T-cell (primary cell): ENCODE results near the gene CEP164. TPM values are rescaled to one million over a fixed set of nuclear protein-coding genes. Genes with fewer than 3 reads are reported as not detected.

Experiments used
- ATAC-seq, 4 experiments: fragments of 200-7000 bp in 3 of 4; fragments of 150-1000 bp in 1 of 4; cut with Tn5 transposase; replicated peaks in 1 of 4; 1 replicate in 3 of 4; 2 replicates in 1 of 4; pipeline ENCODE4 v1.10.0; 2021; ENCODE audit warnings: moderate library complexity in 3 of 4, mild to moderate bottlenecking in 2 of 4, moderate number of reproducible peaks in 1 of 4
- CTCF ChIA-PET, 2 donors: fragments of 300-600 bp; sonication (Branson Sonifier 250); formaldehyde crosslinking; loops; one replicate each; lab custom pipeline; 2022; ENCODE audit warnings: antibody characterized with exemption in 2 of 2; lab: Charles Lee
- POLR2A ChIA-PET, 2 donors: fragments of 300-600 bp; sonication (Branson Sonifier 250); formaldehyde crosslinking; loops; one replicate each; lab custom pipeline; 2022; ENCODE audit warnings: antibody characterized with exemption in 2 of 2; lab: Charles Lee
- DNase-seq, 35 experiments: peaks; one replicate each; pipeline versions ENCODE4 v3.0.0 to v3.0.0-alpha.2; 2013 to 2023
- H3K27ac ChIP-seq: one replicate; pipeline ENCODE4 v1.5.1; 2013; ENCODE audit warnings: low read length
- H3K27me3 ChIP-seq, 2 experiments: replicated peaks in 1 of 2; 1 replicate in 1 of 2; 2 replicates in 1 of 2; pipeline versions ENCODE4 v1.6.1 to v1.7.0; 2013; ENCODE audit warnings: low read length in 1 of 2, mixed read lengths in 1 of 2; ENCODE audit not compliant: control insufficient read depth in 2 of 2, insufficient read depth in 2 of 2; ENCODE audit errors: extremely low read depth in 1 of 2
- H3K36me3 ChIP-seq, 2 donors: 1 replicate in 1 of 2; 2 replicates in 1 of 2; pipeline versions ENCODE4 v1.6.1 to v1.7.0; 2013; ENCODE audit warnings: low read length in 1 of 2; ENCODE audit not compliant: control insufficient read depth in 2 of 2, insufficient read depth in 1 of 2; ENCODE audit errors: extremely low read depth in 1 of 2
- H3K4me1 ChIP-seq, 2 experiments: 1 replicate in 1 of 2; 2 replicates in 1 of 2; pipeline versions ENCODE4 v1.6.1 to v1.7.0; 2013; ENCODE audit warnings: low read length in 2 of 2, mixed read lengths in 1 of 2; ENCODE audit not compliant: insufficient read depth in 2 of 2, control insufficient read depth in 1 of 2; ENCODE audit errors: extremely low read depth in 1 of 2
- H3K4me3 ChIP-seq, 2 donors: 1 replicate in 1 of 2; 2 replicates in 1 of 2; pipeline versions ENCODE4 v1.5.1 to v1.7.0; 2013; ENCODE audit warnings: mild to moderate bottlenecking in 2 of 2, low read length in 1 of 2, moderate library complexity in 1 of 2; ENCODE audit not compliant: control insufficient read depth in 1 of 2; ENCODE audit errors: extremely low read depth in 1 of 2
- H3K9me3 ChIP-seq: 2 replicates; pipeline ENCODE4 v1.7.0; 2013
- H3K27ac Mint-ChIP-seq, 2 donors: one replicate each; pipeline ENCODE4 v1.8.0; 2020 to 2021; ENCODE audit warnings: mild to moderate bottlenecking in 2 of 2, mixed read lengths in 2 of 2
- H3K27me3 Mint-ChIP-seq, 2 donors: one replicate each; pipeline ENCODE4 v1.8.0; 2021 to 2022; ENCODE audit warnings: mixed read lengths in 2 of 2
- H3K36me3 Mint-ChIP-seq: one replicate; pipeline ENCODE4 v1.8.0; 2021; ENCODE audit warnings: mixed read lengths
- H3K4me1 Mint-ChIP-seq, 3 donors: one replicate each; pipeline ENCODE4 v1.8.0; 2020 to 2022; ENCODE audit warnings: mixed read lengths in 3 of 3, mild to moderate bottlenecking in 1 of 3
- H3K4me3 Mint-ChIP-seq, 3 donors: one replicate each; pipeline ENCODE4 v1.8.0; 2020 to 2022; ENCODE audit warnings: mild to moderate bottlenecking in 3 of 3, mixed read lengths in 3 of 3, moderate library complexity in 3 of 3
- H3K9me3 Mint-ChIP-seq, 3 donors: one replicate each; pipeline ENCODE4 v1.8.0; 2020 to 2022; ENCODE audit warnings: mixed read lengths in 3 of 3
- WGBS: methylation state at CpG from one replicate; pipeline ENCODE4 v1.1.5; 2013; ENCODE audit warnings: missing lambda C conversion rate; ENCODE audit not compliant: insufficient coverage; 5-methylcytosine and 5-hydroxymethylcytosine counted together
- total RNA-seq, 35 experiments: library from RNA in 6 of 35; stranded (reverse) in 6 of 35; fragments of 120-200 nt in 1 of 35; gene quantifications; one replicate each; pipeline versions ENCODE4 v1.2.1 to v1.2.4 and lab custom pipeline; 2013 to 2026

Gene CEP164
- total RNA-seq, 5 donors from 2014 or later (not counting 1 experiment from before 2014, with no cell fraction given) = 44.5 to 59.9 (median 52.5) TPM

DNA sequence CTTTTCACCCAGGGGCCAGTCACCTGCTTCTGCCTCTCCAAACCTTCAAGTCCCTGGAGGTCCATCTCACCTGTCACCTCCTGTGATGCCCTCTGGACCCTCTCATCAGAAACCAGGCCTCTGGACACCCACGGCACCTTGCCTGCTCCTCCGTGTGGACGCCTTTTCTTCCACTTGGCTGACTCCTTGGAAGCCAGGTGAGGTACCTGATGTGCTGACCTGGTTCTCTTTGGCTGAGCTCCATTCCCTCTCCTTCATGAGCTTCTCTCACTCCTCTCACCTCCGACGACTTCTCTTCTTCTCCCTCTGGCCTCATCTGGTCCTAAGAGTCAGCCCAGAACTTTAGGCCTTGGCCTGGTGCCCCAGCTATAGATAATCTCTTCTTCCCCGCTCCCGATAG, 99.3 kb downstream of the CEP164 start:
- ATAC-seq = no peak
- Histone ChIP-seq H3K4me1 (peaks cover 0 to 6% of the 10 kb centered on the region in 2 experiments), H3K9me3 (no peaks in the 10 kb centered on the region), H3K4me3 (no peak overlapping the region), H3K27me3 (peaks cover 0 to 23% of the 10 kb centered on the region in 2 experiments), H3K36me3 (no peaks in the 10 kb centered on the region), H3K27ac (no peak overlapping the region)
- no peak for DNase-seq
- WGBS = 88% methylated on average over 7 of the region's 7 CpGs
- peaks cover 6 to 14% of the 10 kb centered on the region in 2 donors for H3K27me3 Mint-ChIP-seq
- peak overlapping the region in 1 of 3 donors; percentile 20 for H3K4me3 Mint-ChIP-seq
- no peaks in the 10 kb centered on the region for H3K36me3 Mint-ChIP-seq
- no peak overlapping the region for H3K27ac Mint-ChIP-seq
- POLR2A ChIA-PET = no interaction called here
- peaks cover 7 to 16% (median 10%) of the 10 kb centered on the region in 3 donors for H3K4me1 Mint-ChIP-seq
- no peaks in the 10 kb centered on the region for H3K9me3 Mint-ChIP-seq
- CTCF ChIA-PET = no interaction called here

- Histone ChIP-seq H3K4me1 (peaks cover 0 to 6% of the 10 kb centered on the region in 2 experiments), H3K4me3 (no peak overlapping the region), H3K27me3 (peaks cover 0 to 23% of the 10 kb centered on the region in 2 experiments), H3K9me3 (no peaks in the 10 kb centered on the region), H3K36me3 (no peaks in the 10 kb centered on the region), H3K27ac (no peak overlapping the region)
- POLR2A ChIA-PET = no interaction called here
- CTCF ChIA-PET = no interaction called here
- no peaks in the 10 kb centered on the region for H3K36me3 Mint-ChIP-seq
- H3K4me1 Mint-ChIP-seq = peaks cover 7 to 16% (median 10%) of the 10 kb centered on the region in 3 donors
- DNase-seq = no peak
- peaks cover 4 to 14% of the 10 kb centered on the region in 2 donors for H3K27me3 Mint-ChIP-seq
- H3K4me3 Mint-ChIP-seq = peak overlapping the region in 1 of 3 donors; percentile 20
- WGBS = 85% methylated on average over 7 of the region's 11 CpGs
- H3K9me3 Mint-ChIP-seq = no peaks in the 10 kb centered on the region
- no peak overlapping the region for H3K27ac Mint-ChIP-seq
- ATAC-seq = no peak
Observed at GRCh38 chr11:117427356-117427874, 99.8 kb downstream of the CEP164 start.

- H3K27me3 Mint-ChIP-seq = peaks cover 4 to 14% of the 10 kb centered on the region in 2 donors
- CTCF ChIA-PET = interaction anchor here in 1 of 2 donors (1.0 kb wide), 1 partner anchor 388 kb away, joined by 3 read pairs; no protein-coding TSS in a partner anchor
- ATAC-seq (no peak), DNase-seq (no peak)
- peaks cover 0 to 20% of the 10 kb centered on the region in 2 experiments for H3K27me3 ChIP-seq
- H3K4me3 Mint-ChIP-seq = no peak overlapping the region
- no peaks in the 10 kb centered on the region for H3K9me3 ChIP-seq
- H3K27ac Mint-ChIP-seq = no peak overlapping the region
- 86% methylated on average over 21 of the region's 32 CpGs for WGBS
- peaks cover 7 to 16% (median 10%) of the 10 kb centered on the region in 3 donors for H3K4me1 Mint-ChIP-seq
- no peak overlapping the region for H3K27ac ChIP-seq
- peaks cover 0 to 6% of the 10 kb centered on the region in 2 experiments for H3K4me1 ChIP-seq
- H3K36me3 ChIP-seq = no peaks in the 10 kb centered on the region
- H3K36me3 Mint-ChIP-seq = no peaks in the 10 kb centered on the region
- POLR2A ChIA-PET = no interaction called here
- no peaks in the 10 kb centered on the region for H3K9me3 Mint-ChIP-seq
- H3K4me3 ChIP-seq = no peak overlapping the region
Observed at GRCh38 chr11:117428186-117428855, 100.7 kb downstream of the CEP164 start.

- Histone ChIP-seq H3K27me3 (peaks cover 0 to 19% of the 10 kb centered on the region in 2 experiments), H3K27ac (no peak overlapping the region), H3K36me3 (no peaks in the 10 kb centered on the region), H3K4me3 (no peak overlapping the region), H3K9me3 (no peaks in the 10 kb centered on the region), H3K4me1 (peaks cover 0 to 6% of the 10 kb centered on the region in 2 experiments)
- Mint-ChIP-seq H3K4me1 (peaks cover 7 to 16% (median 10%) of the 10 kb centered on the region in 3 donors), H3K9me3 (no peaks in the 10 kb centered on the region), H3K27ac (no peak overlapping the region), H3K36me3 (no peaks in the 10 kb centered on the region), H3K4me3 (no peak overlapping the region), H3K27me3 (peaks cover 3 to 14% of the 10 kb centered on the region in 2 donors)
- CTCF ChIA-PET = interaction anchor here in 1 of 2 donors (1.0 kb wide), 1 partner anchor 388 kb away, joined by 3 read pairs; no protein-coding TSS in a partner anchor
- POLR2A ChIA-PET = no interaction called here
- 63% methylated on average over 3 of the region's 7 CpGs for WGBS
- ATAC-seq = no peak
- no peak for DNase-seq
Observed at GRCh38 chr11:117428856-117429229, 101.2 kb downstream of the CEP164 start.

DNA sequence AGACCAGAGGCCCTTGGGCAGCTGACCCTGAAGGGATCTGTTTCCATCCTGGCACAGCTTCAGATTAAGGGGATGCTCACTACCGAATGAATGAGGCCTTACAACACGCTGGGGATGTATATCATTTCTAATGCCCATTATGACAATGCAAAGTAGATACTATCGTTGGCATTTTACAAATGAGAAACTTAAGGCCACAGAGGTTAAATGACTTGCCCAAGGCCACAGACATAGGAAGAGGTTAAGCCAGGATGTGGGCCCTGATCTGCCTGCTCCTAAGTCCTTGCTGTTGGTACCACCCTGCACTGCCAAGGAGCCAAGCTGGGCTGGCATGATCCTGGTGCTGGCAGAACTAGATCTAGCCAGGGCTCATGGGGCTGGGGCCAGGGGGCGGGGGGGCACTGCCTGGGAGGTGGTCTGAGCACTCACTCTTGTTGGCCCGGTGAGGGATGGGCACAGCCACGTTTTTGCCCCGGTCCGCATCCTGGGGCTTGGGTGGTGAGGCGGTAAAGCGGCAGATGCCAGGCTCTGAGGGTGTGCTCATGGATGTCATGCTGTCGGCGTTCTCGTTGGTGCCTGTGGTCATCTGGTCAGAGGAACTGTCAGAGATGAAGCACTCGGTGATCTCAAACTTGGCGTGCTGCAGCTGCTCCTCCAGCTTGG, 102.8 kb downstream of the CEP164 start:
- peaks cover 7 to 16% (median 10%) of the 10 kb centered on the region in 3 donors for H3K4me1 Mint-ChIP-seq
- Histone ChIP-seq H3K27me3 (peaks cover 0 to 19% of the 10 kb centered on the region in 2 experiments), H3K27ac (no peak overlapping the region), H3K36me3 (no peaks in the 10 kb centered on the region), H3K4me1 (peaks cover 0 to 6% of the 10 kb centered on the region in 2 experiments), H3K9me3 (no peaks in the 10 kb centered on the region), H3K4me3 (no peak overlapping the region)
- H3K36me3 Mint-ChIP-seq = no peaks in the 10 kb centered on the region
- no peak overlapping the region for H3K27ac Mint-ChIP-seq
- ATAC-seq (no peak), DNase-seq (no peak)
- no peaks in the 10 kb centered on the region for H3K9me3 Mint-ChIP-seq
- POLR2A ChIA-PET = no interaction called here
- 88% methylated on average over 13 of the region's 15 CpGs for WGBS
- peaks cover 0 to 8% of the 10 kb centered on the region in 2 donors for H3K27me3 Mint-ChIP-seq
- CTCF ChIA-PET = no interaction called here
- no peak overlapping the region for H3K4me3 Mint-ChIP-seq

GRCh38 chr11:117431436-117431835, 103.8 kb downstream of the CEP164 start:
- Histone ChIP-seq H3K36me3 (no peaks in the 10 kb centered on the region), H3K4me3 (no peak overlapping the region), H3K27me3 (peaks cover 0 to 20% of the 10 kb centered on the region in 2 experiments), H3K27ac (no peak overlapping the region), H3K4me1 (peaks cover 0 to 2% of the 10 kb centered on the region in 2 experiments), H3K9me3 (no peaks in the 10 kb centered on the region)
- ChIA-PET CTCF (no interaction called here), POLR2A (no interaction called here)
- Mint-ChIP-seq H3K4me3 (no peak overlapping the region), H3K4me1 (peaks cover 3 to 9% (median 6%) of the 10 kb centered on the region in 3 donors), H3K36me3 (no peaks in the 10 kb centered on the region), H3K27ac (no peak overlapping the region), H3K9me3 (no peaks in the 10 kb centered on the region), H3K27me3 (peaks cover 3 to 7% of the 10 kb centered on the region in 2 donors)
- 95% methylated on average over 5 of the region's 7 CpGs for WGBS
- ATAC-seq (no peak), DNase-seq (no peak)
